ENCODE results near the gene ROCK2. TPM values are rescaled to one million over a fixed set of nuclear protein-coding genes. Genes with fewer than 3 reads are reported as not detected.

Gene ROCK2
- total and polyA plus RNA-seq, 4 donors, result 5.3 to 31.0 (median 12.2) TPM

DNA sequence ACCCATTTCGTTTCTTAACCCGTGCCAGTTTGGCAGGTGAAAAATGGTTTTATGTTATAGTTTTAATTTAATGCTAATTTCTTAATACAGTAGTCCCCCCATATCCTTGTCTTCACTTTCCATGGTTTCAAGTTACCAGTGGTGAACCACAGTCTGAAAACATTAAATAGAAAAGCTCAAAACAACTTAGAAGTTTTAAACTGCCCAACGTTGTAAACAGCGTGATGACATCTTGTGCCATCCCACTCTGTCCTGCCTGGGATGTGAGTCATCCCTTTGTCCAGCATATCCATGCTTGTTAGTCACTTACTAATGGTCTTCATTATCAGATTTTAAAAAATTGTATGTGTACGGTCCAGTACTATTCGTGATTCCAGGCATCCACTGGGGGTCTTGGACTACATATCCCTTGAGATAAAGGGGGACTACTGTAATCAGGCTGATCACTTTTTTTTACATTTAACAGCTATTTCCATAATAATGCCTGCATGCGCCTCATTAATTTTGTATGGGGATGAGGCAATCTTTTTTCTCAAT is 157.3 kb downstream of the ROCK2 start:
- TF ChIP-seq GABPA (IDR thresholded peaks at IDR 0.05 in 1 of 2, conservative IDR thresholded peaks at IDR 0.05 in 1 of 2) (no peak), FOXA2 (IDR thresholded peaks at IDR 0.05) (no peak), RAD21 (IDR thresholded peaks at IDR 0.05) (no peak)
- Histone ChIP-seq H3K36me3 (ENCODE audit: control insufficient read depth in 4 of 4, insufficient read depth in 3 of 4, low read depth in 1 of 4, low read length in 3 of 4) (peaks cover 4 to 35% (median 28%) of the 10 kb centered on the region in 4 donors), H3K9me3 (ENCODE audit: control insufficient read depth in 4 of 4, low read length in 3 of 4) (no peaks in the 10 kb centered on the region), H3K4me1 (ENCODE audit: control insufficient read depth in 4 of 4, insufficient read depth in 4 of 4, low read length in 3 of 4) (no peaks in the 10 kb centered on the region), H3K27me3 (ENCODE audit: control insufficient read depth in 4 of 4, insufficient read depth in 4 of 4, low read length in 3 of 4) (no peaks in the 10 kb centered on the region), H3K9ac (ENCODE audit: low read depth in 1 of 2, low read length in 2 of 2) (no peak overlapping the region), H3K27ac (ENCODE audit: low read depth in 1 of 2, low read length in 2 of 2) (no peak overlapping the region), H3K4me3 (ENCODE audit: low read depth in 1 of 3, low read length in 3 of 3) (no peak overlapping the region)
- no peak for DNase-seq (ENCODE audit: low spot score)
- WGBS, result 91% methylated on average over 7 of the region's 7 CpGs

- Histone ChIP-seq H3K27me3 (ENCODE audit: control insufficient read depth in 4 of 4, insufficient read depth in 4 of 4, low read length in 3 of 4) (no peaks in the 10 kb centered on the region), H3K36me3 (ENCODE audit: control insufficient read depth in 4 of 4, insufficient read depth in 3 of 4, low read depth in 1 of 4, low read length in 3 of 4) (peaks cover 4 to 27% (median 24%) of the 10 kb centered on the region in 4 donors), H3K9me3 (ENCODE audit: control insufficient read depth in 4 of 4, low read length in 3 of 4) (no peaks in the 10 kb centered on the region), H3K4me3 (ENCODE audit: low read depth in 1 of 3, low read length in 3 of 3) (no peak overlapping the region), H3K9ac (ENCODE audit: low read depth in 1 of 2, low read length in 2 of 2) (no peak overlapping the region), H3K27ac (ENCODE audit: low read depth in 1 of 2, low read length in 2 of 2) (no peak overlapping the region), H3K4me1 (ENCODE audit: control insufficient read depth in 4 of 4, insufficient read depth in 4 of 4, low read length in 3 of 4) (no peaks in the 10 kb centered on the region)
- no peak for DNase-seq (ENCODE audit: low spot score)
- 97% methylated on average over 6 of the region's 6 CpGs for WGBS
- no peak for TF ChIP-seq YY1 (IDR thresholded peaks at IDR 0.05)
Observed at GRCh38 chr2:11186145-11186544, 158.3 kb downstream of the ROCK2 start.

DNA sequence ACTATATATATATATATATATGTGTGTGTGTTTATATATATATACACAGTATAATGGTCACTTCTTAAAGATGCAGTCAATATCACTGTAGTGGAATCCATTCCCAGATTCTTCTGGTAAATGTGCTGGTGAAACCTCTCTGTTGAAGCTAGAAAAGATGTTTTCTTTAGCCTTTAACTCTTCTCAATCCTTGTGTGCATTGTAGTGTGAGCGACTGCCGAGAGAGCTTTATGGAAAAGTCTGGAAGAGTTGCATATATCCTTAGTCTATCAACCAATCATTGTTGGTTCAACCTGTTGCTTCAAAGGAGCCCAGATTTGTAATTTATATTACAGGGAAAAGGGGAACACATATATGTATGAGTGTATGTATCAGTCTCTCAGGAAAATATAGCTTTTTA is 161.5 kb downstream of the ROCK2 start:
- no peak overlapping the region for H3K27ac ChIP-seq (ENCODE audit: low read depth in 1 of 2, low read length in 2 of 2)
- no peak for DNase-seq (ENCODE audit: low spot score)
- H3K4me3 ChIP-seq (ENCODE audit: low read depth in 1 of 3, low read length in 3 of 3), result no peak overlapping the region
- 99% methylated on average over 2 of the region's 2 CpGs for WGBS
- TF ChIP-seq MAX (IDR thresholded peaks at IDR 0.05) (no peak), YY1 (IDR thresholded peaks at IDR 0.05) (no peak), HNF4G (IDR thresholded peaks at IDR 0.05) (no peak), HNF4A (conservative IDR thresholded peaks at IDR 0.05) (no peak), JUND (IDR thresholded peaks at IDR 0.05) (no peak), TAF1 (conservative IDR thresholded peaks at IDR 0.05) (no peak), ATF3 (IDR thresholded peaks at IDR 0.05) (no peak), EGR1 (IDR thresholded peaks at IDR 0.05; ENCODE audit: low read depth in 2 of 2) (no peak), GABPA (IDR thresholded peaks at IDR 0.05 in 1 of 2, conservative IDR thresholded peaks at IDR 0.05 in 1 of 2) (no peak), RAD21 (IDR thresholded peaks at IDR 0.05) (no peak), RXRA (IDR thresholded peaks at IDR 0.05) (no peak), SP1 (IDR thresholded peaks at IDR 0.05) (no peak), FOXA2 (IDR thresholded peaks at IDR 0.05) (no peak), NR2F2 (IDR thresholded peaks at IDR 0.05) (no peak), FOXA1 (IDR thresholded peaks at IDR 0.05) (no peak), ZBTB33 (IDR thresholded peaks at IDR 0.05) (no peak), REST (IDR thresholded peaks at IDR 0.05) (no peak)
- TF ChIP-seq, protein P1, sequence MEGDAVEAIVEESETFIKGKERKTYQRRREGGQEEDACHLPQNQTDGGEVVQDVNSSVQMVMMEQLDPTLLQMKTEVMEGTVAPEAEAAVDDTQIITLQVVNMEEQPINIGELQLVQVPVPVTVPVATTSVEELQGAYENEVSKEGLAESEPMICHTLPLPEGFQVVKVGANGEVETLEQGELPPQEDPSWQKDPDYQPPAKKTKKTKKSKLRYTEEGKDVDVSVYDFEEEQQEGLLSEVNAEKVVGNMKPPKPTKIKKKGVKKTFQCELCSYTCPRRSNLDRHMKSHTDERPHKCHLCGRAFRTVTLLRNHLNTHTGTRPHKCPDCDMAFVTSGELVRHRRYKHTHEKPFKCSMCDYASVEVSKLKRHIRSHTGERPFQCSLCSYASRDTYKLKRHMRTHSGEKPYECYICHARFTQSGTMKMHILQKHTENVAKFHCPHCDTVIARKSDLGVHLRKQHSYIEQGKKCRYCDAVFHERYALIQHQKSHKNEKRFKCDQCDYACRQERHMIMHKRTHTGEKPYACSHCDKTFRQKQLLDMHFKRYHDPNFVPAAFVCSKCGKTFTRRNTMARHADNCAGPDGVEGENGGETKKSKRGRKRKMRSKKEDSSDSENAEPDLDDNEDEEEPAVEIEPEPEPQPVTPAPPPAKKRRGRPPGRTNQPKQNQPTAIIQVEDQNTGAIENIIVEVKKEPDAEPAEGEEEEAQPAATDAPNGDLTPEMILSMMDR (IDR thresholded peaks at IDR 0.05; ENCODE audit: low read depth, low read length, missing input control), result no peak
- no peaks in the 10 kb centered on the region for H3K9me3 ChIP-seq (ENCODE audit: control insufficient read depth in 4 of 4, low read length in 3 of 4)
- no peak overlapping the region for H3K9ac ChIP-seq (ENCODE audit: low read depth in 1 of 2, low read length in 2 of 2)
- H3K4me1 ChIP-seq (ENCODE audit: control insufficient read depth in 4 of 4, insufficient read depth in 4 of 4, low read length in 3 of 4), result no peaks in the 10 kb centered on the region
- peaks cover 0 to 18% (median 16%) of the 10 kb centered on the region in 4 donors for H3K36me3 ChIP-seq (ENCODE audit: control insufficient read depth in 4 of 4, insufficient read depth in 3 of 4, low read depth in 1 of 4, low read length in 3 of 4)
- H3K27me3 ChIP-seq (ENCODE audit: control insufficient read depth in 4 of 4, insufficient read depth in 4 of 4, low read length in 3 of 4), result no peaks in the 10 kb centered on the region
